H1 (cell line): ENCODE measurements around the gene PPRC1. TPM values are rescaled to one million over a fixed set of nuclear protein-coding genes. Genes with fewer than 3 reads are reported as not detected.

Source experiments
- CTCF ChIA-PET: fragments of 300-600 bp; sonication (Branson Sonifier 250); formaldehyde crosslinking; loops from one replicate; lab custom pipeline; 2021; ENCODE audit not compliant: partially characterized antibody; lab: Charles Lee
- POLR2A ChIA-PET: fragments of 300-600 bp; sonication (Branson Sonifier 250); formaldehyde crosslinking; loops from one replicate; lab custom pipeline; 2021; ENCODE audit warnings: inconsistent platforms; ENCODE audit not compliant: partially characterized antibody; lab: Charles Lee
- DNase-seq, 2 experiments: peaks; one replicate each; pipeline versions ENCODE4 v3.0.0 to v3.0.0-alpha.2; 2010 to 2022; ENCODE audit warnings: low spot score in 2 of 2, low read depth in 1 of 2, mixed read lengths in 1 of 2
- FAIRE-seq: peaks from 2 replicates; lab custom pipeline; 2011; peaks lifted over from hg19 to GRCh38; lab: Jason Lieb, UNC
- H2AFZ ChIP-seq: 2 replicates; pipeline ENCODE4 v1.8.1; 2012; ENCODE audit warnings: low read length, inconsistent platforms
- H2AK5ac ChIP-seq: 2 replicates; pipeline ENCODE4 v1.6.1; 2013; ENCODE audit warnings: low read depth, low read length
- H2BK120ac ChIP-seq: replicated peaks from 2 replicates; pipeline ENCODE3; 2013; ENCODE audit warnings: low read depth, low read length, inconsistent platforms
- H2BK12ac ChIP-seq: 2 replicates; pipeline ENCODE4 v1.6.1; 2013; ENCODE audit warnings: low read depth, low read length
- H2BK15ac ChIP-seq: 2 replicates; pipeline ENCODE4 v1.6.1; 2013; ENCODE audit warnings: low read length
- H2BK20ac ChIP-seq: 2 replicates; pipeline ENCODE4 v1.6.1; 2013; ENCODE audit warnings: low read length
- H2BK5ac ChIP-seq: 2 replicates; pipeline ENCODE4 v1.6.1; 2013; ENCODE audit warnings: low read depth, low read length
- H3K14ac ChIP-seq: 2 replicates; pipeline ENCODE4 v1.6.1; 2013; ENCODE audit warnings: inconsistent platforms; ENCODE audit not compliant: insufficient read length
- H3K18ac ChIP-seq: 2 replicates; pipeline ENCODE4 v1.6.1; 2013; ENCODE audit warnings: low read length; ENCODE audit errors: extremely low read depth
- H3K23ac ChIP-seq: 2 replicates; pipeline ENCODE4 v1.6.1; 2013; ENCODE audit warnings: inconsistent platforms; ENCODE audit not compliant: insufficient read length
- H3K23me2 ChIP-seq: 2 replicates; pipeline ENCODE4 v1.6.1; 2013; ENCODE audit warnings: low read depth, low read length
- H3K27ac ChIP-seq: 2 replicates; pipeline ENCODE4 v1.6.1; 2011; ENCODE audit warnings: low read depth, low read length, inconsistent platforms
- H3K27me3 ChIP-seq, 4 experiments: replicated peaks in 1 of 4; 1 replicate in 1 of 4; 2 replicates in 3 of 4; pipeline versions ENCODE4 v1.6.1 to v1.8.1; 2011 to 2013; ENCODE audit warnings: low read length in 3 of 4, mild to moderate bottlenecking in 3 of 4, inconsistent platforms in 2 of 4, mixed read lengths in 2 of 4, moderate library complexity in 1 of 4; ENCODE audit not compliant: control insufficient read depth in 3 of 4, insufficient read depth in 3 of 4; ENCODE audit errors: extremely low read depth in 1 of 4
- H3K36me3 ChIP-seq, 4 experiments: 2 replicates each; pipeline versions ENCODE4 v1.6.1 to v1.8.1; 2011 to 2013; ENCODE audit warnings: mild to moderate bottlenecking in 4 of 4, low read length in 3 of 4, moderate library complexity in 2 of 4, control low read depth in 1 of 4, inconsistent platforms in 1 of 4; ENCODE audit not compliant: insufficient read depth in 4 of 4, control insufficient read depth in 2 of 4
- H3K4ac ChIP-seq: replicated peaks from 2 replicates; pipeline ENCODE3; 2013; ENCODE audit warnings: low read length, low read depth, mixed read lengths, inconsistent platforms; ENCODE audit not compliant: insufficient read length
- H3K4me1 ChIP-seq, 4 experiments: replicated peaks in 1 of 4; 1 replicate in 1 of 4; 2 replicates in 3 of 4; pipeline versions ENCODE4 v1.6.1 to v1.8.1; 2011 to 2013; ENCODE audit warnings: low read length in 3 of 4, inconsistent platforms in 2 of 4, mixed read lengths in 1 of 4; ENCODE audit not compliant: insufficient read depth in 4 of 4, control insufficient read depth in 3 of 4
- H3K4me2 ChIP-seq, 2 experiments: 2 replicates each; pipeline versions ENCODE4 v1.6.1 to v1.8.1; 2011 to 2013; ENCODE audit warnings: low read depth in 2 of 2, low read length in 2 of 2, control low read depth in 1 of 2, inconsistent platforms in 1 of 2, mild to moderate bottlenecking in 1 of 2; ENCODE audit not compliant: insufficient read depth in 1 of 2
- H3K4me3 ChIP-seq, 4 experiments: fragments of 200-600, 300-600 bp in 1 of 4; sonication (generic), shearing (Covaris generic), sonication (Bioruptor Twin) in 1 of 4; 2 replicates each; pipeline versions ENCODE4 v1.5.1 to v1.8.1; 2011 to 2016; ENCODE audit warnings: low read length in 4 of 4, low read depth in 3 of 4, control low read depth in 2 of 4, inconsistent platforms in 2 of 4, mild to moderate bottlenecking in 2 of 4, mixed read lengths in 1 of 4, moderate library complexity in 1 of 4; ENCODE audit not compliant: insufficient read depth in 2 of 4; ENCODE audit errors: extremely low read depth in 1 of 4
- H3K56ac ChIP-seq: replicated peaks from 2 replicates; pipeline ENCODE3; 2013; ENCODE audit warnings: low read depth, mild to moderate bottlenecking, mixed read lengths, low read length, inconsistent platforms; ENCODE audit not compliant: insufficient read length
- H3K79me1 ChIP-seq: 2 replicates; pipeline ENCODE4 v1.6.1; 2013; ENCODE audit warnings: low read depth, low read length, control low read depth
- H3K79me2 ChIP-seq, 2 experiments: 2 replicates each; pipeline versions ENCODE4 v1.6.1 to v1.8.1; 2012 to 2013; ENCODE audit warnings: low read length in 2 of 2, mild to moderate bottlenecking in 2 of 2, inconsistent platforms in 1 of 2; ENCODE audit not compliant: insufficient read depth in 2 of 2, control insufficient read depth in 1 of 2
- H3K9ac ChIP-seq, 4 experiments: replicated peaks in 1 of 4; 1 replicate in 1 of 4; 2 replicates in 3 of 4; pipeline versions ENCODE4 v1.6.1 to v1.8.1; 2011 to 2013; ENCODE audit warnings: low read depth in 3 of 4, low read length in 3 of 4, control low read depth in 2 of 4, mild to moderate bottlenecking in 2 of 4, moderate library complexity in 2 of 4, inconsistent platforms in 1 of 4; ENCODE audit errors: extremely low read depth in 1 of 4
- H3K9me3 ChIP-seq, 2 experiments: 2 replicates each; pipeline versions ENCODE4 v1.6.1 to v1.8.1; 2012 to 2013; ENCODE audit warnings: mild to moderate bottlenecking in 2 of 2, moderate library complexity in 2 of 2, control low read depth in 1 of 2, inconsistent platforms in 1 of 2, low read depth in 1 of 2, low read length in 1 of 2, mixed read lengths in 1 of 2; ENCODE audit not compliant: insufficient read depth in 2 of 2
- H4K20me1 ChIP-seq, 2 experiments: replicated peaks in 1 of 2; 2 replicates each; pipeline versions ENCODE3 to v1.8.1; 2011 to 2013; ENCODE audit warnings: inconsistent platforms in 2 of 2, low read length in 2 of 2, mild to moderate bottlenecking in 1 of 2; ENCODE audit not compliant: insufficient read depth in 2 of 2, control insufficient read depth in 1 of 2
- H4K5ac ChIP-seq: 2 replicates; pipeline ENCODE4 v1.6.1; 2013; ENCODE audit warnings: low read length, low read depth, mixed read lengths, inconsistent platforms; ENCODE audit not compliant: insufficient read length
- H4K8ac ChIP-seq: 2 replicates; pipeline ENCODE4 v1.8.0; 2013; ENCODE audit warnings: mild to moderate bottlenecking, moderate library complexity, low read length, inconsistent platforms; ENCODE audit not compliant: insufficient read depth; ENCODE audit errors: extremely low read depth
- H4K91ac ChIP-seq: replicated peaks from 2 replicates; pipeline ENCODE3; 2013; ENCODE audit warnings: low read length, mixed read lengths, inconsistent platforms; ENCODE audit not compliant: insufficient read length
- CREB1 ChIP-seq: IDR thresholded peaks from 2 replicates; pipeline ENCODE4 v1.6.1; 2012; ENCODE audit warnings: inconsistent platforms
- GTF2F1 ChIP-seq: IDR thresholded peaks from 2 replicates; pipeline ENCODE4 v1.6.1; 2012; ENCODE audit warnings: low read depth, low read length, improper control_type of control experiment, borderline replicate concordance
- SIN3A ChIP-seq, 2 experiments: IDR thresholded peaks in 1 of 2; conservative IDR thresholded peaks in 1 of 2; 2 replicates each; pipeline ENCODE4 v1.6.1; 2011 to 2012; ENCODE audit warnings: low read length in 2 of 2, improper control_type of control experiment in 1 of 2, low read depth in 1 of 2, mild to moderate bottlenecking in 1 of 2
- SP1 ChIP-seq: IDR thresholded peaks from 2 replicates; pipeline ENCODE4 v1.6.1; 2011; ENCODE audit warnings: low read depth, low read length
- YY1 ChIP-seq: IDR thresholded peaks from 2 replicates; pipeline ENCODE4 v1.6.1; 2011; ENCODE audit warnings: low read depth, mild to moderate bottlenecking, low read length
- WGBS, 2 experiments: shearing (Covaris generic) in 1 of 2; methylation state at CpG; one replicate each; pipeline versions ENCODE4 v1.1.6 to v1.1.7; 2013 to 2015; ENCODE audit warnings: low lambda C conversion rate in 2 of 2, mixed read lengths in 2 of 2, inconsistent platforms in 1 of 2, low coverage in 1 of 2, missing lambda C conversion rate in 1 of 2; ENCODE audit not compliant: insufficient replicate concordance in 2 of 2, insufficient coverage in 1 of 2, insufficient read length in 1 of 2; ENCODE audit errors: extremely low coverage in 1 of 2, missing lambda C conversion rate in 1 of 2; 5-methylcytosine and 5-hydroxymethylcytosine counted together
- polyA plus RNA-seq, 7 experiments: library from polyadenylated mRNA; depleted of rRNA in 3 of 7; stranded (reverse) in 5 of 7; unstranded in 2 of 7; fragments of >200 nt in 5 of 7; fragments of 200-250 nt in 2 of 7; gene quantifications; 1 replicate in 5 of 7; 2 replicates in 1 of 7; 4 replicates in 1 of 7; pipeline versions ENCODE4 v1.2.1 to v1.2.3, GENCODE V29; 2011 to 2013; ENCODE audit warnings: missing spikeins in 2 of 7, mixed read lengths in 2 of 7
- total RNA-seq: library from RNA; stranded (reverse); fragmentation: NEBNext Ultra II Directional; extraction: Animal tissue kit (Norgen Biotek cat#: 25700); gene quantifications from 2 replicates; pipeline ENCODE4 v1.2.1, GENCODE V29; 2021
- TF ChIP-seq, protein P1 (sequence below): IDR thresholded peaks from 2 replicates; pipeline ENCODE4 v1.6.1; 2012; ENCODE audit warnings: low read length, inconsistent platforms
- TF ChIP-seq, protein P2 (sequence below): IDR thresholded peaks from 2 replicates; pipeline ENCODE4 v1.6.1; 2011; ENCODE audit warnings: low read length, improper control_type of control experiment

Gene PPRC1
- total and polyA plus RNA-seq, 2 of the 8 experiments (the other 6 are each of a cell fraction or from before 2014, with no cell fraction given) = 46.5 to 88.4 TPM

GRCh38 chr10:102198027-102198426, 65.2 kb downstream of the PPRC1 start:
- no peaks in the 10 kb centered on the region; a peak in 1 of 8 replicates for H3K36me3 ChIP-seq
- H2AFZ ChIP-seq = no peak overlapping the region
- no peak overlapping the region for H3K14ac ChIP-seq
- no peaks in the 10 kb centered on the region for H3K4me1 ChIP-seq
- ChIA-PET CTCF (no interaction called here), POLR2A (no interaction called here)
- no peak overlapping the region for H2BK120ac ChIP-seq
- TF ChIP-seq, protein P1, sequence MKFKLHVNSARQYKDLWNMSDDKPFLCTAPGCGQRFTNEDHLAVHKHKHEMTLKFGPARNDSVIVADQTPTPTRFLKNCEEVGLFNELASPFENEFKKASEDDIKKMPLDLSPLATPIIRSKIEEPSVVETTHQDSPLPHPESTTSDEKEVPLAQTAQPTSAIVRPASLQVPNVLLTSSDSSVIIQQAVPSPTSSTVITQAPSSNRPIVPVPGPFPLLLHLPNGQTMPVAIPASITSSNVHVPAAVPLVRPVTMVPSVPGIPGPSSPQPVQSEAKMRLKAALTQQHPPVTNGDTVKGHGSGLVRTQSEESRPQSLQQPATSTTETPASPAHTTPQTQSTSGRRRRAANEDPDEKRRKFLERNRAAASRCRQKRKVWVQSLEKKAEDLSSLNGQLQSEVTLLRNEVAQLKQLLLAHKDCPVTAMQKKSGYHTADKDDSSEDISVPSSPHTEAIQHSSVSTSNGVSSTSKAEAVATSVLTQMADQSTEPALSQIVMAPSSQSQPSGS = no peak
- TF ChIP-seq GTF2F1 (no peak), SIN3A (conservative IDR thresholded peaks at IDR 0.05 in 1 of 2, IDR thresholded peaks at IDR 0.05 in 1 of 2; ENCODE audit: low read depth in 1 of 2, low read length in 2 of 2) (no peak), SP1 (no peak), YY1 (no peak), CREB1 (no peak)
- TF ChIP-seq, protein P2, sequence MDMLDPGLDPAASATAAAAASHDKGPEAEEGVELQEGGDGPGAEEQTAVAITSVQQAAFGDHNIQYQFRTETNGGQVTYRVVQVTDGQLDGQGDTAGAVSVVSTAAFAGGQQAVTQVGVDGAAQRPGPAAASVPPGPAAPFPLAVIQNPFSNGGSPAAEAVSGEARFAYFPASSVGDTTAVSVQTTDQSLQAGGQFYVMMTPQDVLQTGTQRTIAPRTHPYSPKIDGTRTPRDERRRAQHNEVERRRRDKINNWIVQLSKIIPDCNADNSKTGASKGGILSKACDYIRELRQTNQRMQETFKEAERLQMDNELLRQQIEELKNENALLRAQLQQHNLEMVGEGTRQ = no peak
- H4K91ac ChIP-seq = no peak overlapping the region
- no peak overlapping the region for H2BK15ac ChIP-seq
- no peak overlapping the region for H2AK5ac ChIP-seq
- H3K79me2 ChIP-seq = no peaks in the 10 kb centered on the region
- WGBS, 2 experiments = 82% methylated on average over 2 of the region's 2 CpGs; no CpG with 5 or more reads in 1 of the 2 experiments
- H3K79me1 ChIP-seq = no peaks in the 10 kb centered on the region; the same call in 1 of the 2 replicates
- DNase-seq (no peak), FAIRE-seq (no peak)
- no peak overlapping the region for H2BK5ac ChIP-seq
- no peak overlapping the region for H3K4me2 ChIP-seq
- H3K23me2 ChIP-seq = no peaks in the 10 kb centered on the region
- no peak overlapping the region for H3K27ac ChIP-seq
- H3K9me3 ChIP-seq = peaks cover 4 to 14% of the 10 kb centered on the region in 2 experiments
- no peak overlapping the region for H3K56ac ChIP-seq
- no peak overlapping the region for H3K23ac ChIP-seq
- H3K4ac ChIP-seq = no peak overlapping the region
- no peak overlapping the region for H3K18ac ChIP-seq
- no peaks in the 10 kb centered on the region for H4K20me1 ChIP-seq
- no peak overlapping the region for H4K5ac ChIP-seq
- no peak overlapping the region for H3K4me3 ChIP-seq
- H2BK12ac ChIP-seq = no peak overlapping the region
- peaks cover 0 to 2% (median 0%) of the 10 kb centered on the region in 4 experiments; a peak in 1 of 7 replicates for H3K27me3 ChIP-seq
- no peak overlapping the region for H4K8ac ChIP-seq
- H2BK20ac ChIP-seq = no peak overlapping the region
- no peak overlapping the region for H3K9ac ChIP-seq
